CD4-positive, alpha-beta T cell treated with Interferon alpha-2 for 1 hour (primary cell): ENCODE data around the gene PRDX5.

ENCODE experiments used
- DNase-seq, 2 donors: peaks; one replicate each; pipeline ENCODE4 v3.0.0-alpha.2; 2020 to 2022

Gene PRDX5

DNA sequence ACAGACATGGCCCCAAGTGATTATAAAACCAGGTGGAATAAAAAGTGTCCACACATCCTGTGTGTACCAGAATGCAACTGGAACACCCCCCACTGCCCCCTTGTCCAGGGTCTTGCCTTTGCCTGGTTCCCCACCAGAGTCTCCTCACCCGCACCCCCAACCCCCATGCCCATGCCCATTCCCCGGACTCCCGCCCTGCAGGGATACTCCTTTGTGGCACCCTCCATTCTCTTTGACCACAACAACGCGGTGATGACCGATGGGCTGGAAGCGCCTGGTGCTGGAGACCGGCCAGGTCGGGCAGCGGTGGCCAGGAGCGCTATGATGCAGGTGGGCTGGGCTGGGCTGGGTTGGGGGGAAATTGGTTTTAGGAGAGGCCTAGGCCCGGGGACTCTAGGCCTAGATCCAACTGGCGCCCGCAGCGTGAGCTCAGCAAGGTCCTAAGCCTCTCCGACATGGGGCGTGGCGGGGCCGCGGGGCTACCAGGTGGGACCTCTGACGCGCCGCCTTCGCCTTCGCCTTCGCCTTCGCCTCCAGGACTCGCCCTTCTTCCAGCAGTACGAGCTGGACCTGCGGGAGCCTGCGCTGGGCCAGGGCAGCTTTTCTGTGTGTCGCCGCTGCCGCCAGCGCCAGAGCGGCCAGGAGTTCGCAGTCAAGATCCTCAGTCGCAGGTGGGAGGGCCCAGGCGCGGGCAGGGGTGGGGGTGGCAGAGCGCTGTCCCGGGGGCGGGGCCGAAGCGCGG, 50.2 kb downstream of the PRDX5 start:
- no peak for DNase-seq

DNA sequence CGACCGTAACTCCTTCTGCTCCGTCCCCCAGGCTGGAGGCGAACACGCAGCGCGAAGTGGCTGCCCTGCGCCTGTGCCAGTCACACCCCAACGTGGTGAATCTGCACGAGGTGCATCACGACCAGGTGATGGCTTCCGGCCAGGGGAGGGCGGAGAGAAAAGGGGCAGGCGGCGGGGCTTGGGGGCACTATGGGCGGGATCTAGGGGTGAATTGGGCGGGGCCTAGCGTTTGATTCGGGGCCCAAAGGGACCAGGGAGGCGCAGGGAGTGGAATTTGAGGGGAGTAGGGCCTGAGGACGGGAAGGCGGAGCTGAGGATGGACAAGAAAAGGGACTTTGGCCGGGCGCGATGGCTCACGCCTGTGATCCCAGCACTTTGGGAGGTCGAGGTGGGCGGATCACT, 50.8 kb downstream of the PRDX5 start:
- DNase-seq, result no peak

DNA sequence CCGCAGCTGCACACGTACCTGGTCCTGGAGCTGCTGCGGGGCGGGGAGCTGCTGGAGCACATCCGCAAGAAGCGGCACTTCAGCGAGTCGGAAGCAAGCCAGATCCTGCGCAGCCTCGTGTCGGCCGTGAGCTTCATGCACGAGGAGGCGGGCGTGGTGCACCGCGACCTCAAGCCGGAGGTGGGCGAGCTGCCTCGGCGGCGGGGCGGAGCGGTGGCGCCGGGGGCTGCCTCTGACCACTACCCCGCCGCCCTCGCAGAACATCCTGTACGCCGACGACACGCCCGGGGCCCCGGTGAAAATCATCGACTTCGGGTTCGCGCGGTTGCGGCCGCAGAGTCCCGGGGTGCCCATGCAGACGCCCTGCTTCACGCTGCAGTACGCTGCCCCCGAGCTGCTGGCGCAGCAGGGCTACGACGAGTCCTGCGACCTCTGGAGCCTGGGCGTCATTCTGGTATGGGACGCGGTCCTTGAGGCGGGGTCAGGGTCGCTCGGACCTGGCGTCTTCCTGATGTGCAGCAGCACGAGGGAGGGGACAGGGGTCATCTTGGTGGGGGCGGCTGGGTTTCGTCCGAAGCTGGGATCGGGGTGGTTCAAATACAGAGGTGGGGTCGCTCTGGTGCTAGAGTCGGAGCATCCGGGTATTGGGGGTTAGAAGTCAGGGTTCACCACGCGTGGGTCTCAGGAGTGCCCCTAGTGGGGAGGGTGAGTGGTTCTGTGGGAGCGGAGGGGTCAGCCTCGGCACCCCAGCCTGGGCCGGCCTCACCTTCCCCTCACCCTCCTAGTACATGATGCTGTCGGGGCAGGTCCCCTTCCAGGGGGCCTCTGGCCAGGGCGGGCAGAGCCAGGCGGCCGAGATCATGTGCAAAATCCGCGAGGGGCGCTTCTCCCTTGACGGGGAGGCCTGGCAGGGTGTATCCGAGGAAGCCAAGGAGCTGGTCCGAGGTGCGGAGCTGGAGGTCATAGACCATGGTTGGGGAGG, 51.8 kb downstream of the PRDX5 start:
- DNase-seq, result no peak

DNA sequence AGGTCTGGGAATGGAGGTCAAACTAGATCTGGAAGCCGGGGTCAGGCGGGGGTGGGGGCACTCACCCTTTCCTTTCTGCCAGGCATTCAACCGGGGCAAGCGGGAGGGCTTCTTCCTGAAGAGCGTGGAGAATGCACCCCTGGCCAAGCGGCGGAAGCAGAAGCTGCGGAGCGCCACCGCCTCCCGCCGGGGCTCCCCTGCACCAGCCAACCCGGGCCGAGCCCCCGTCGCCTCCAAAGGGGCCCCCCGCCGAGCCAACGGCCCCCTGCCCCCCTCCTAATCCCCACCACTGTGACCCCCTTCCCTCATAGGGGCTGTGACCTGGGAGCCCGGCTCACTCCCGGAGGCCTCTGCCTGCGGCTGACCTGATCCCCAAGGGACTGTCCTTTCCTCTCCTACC, 53.3 kb downstream of the PRDX5 start:
- DNase-seq, result no peak
